Esophagus muscularis mucosa (tissue), 3 donors: Measurements from ENCODE around the gene DDX49.

Experiments
- CTCF ChIP-seq, 3 experiments: fragments of 200-600 bp in 2 of 3; fragments of 450-650 bp in 1 of 3; sonication (generic) in 2 of 3; IDR thresholded peaks; one replicate each; pipeline ENCODE4 v1.5.1; 2017 to 2019; ENCODE audit warnings: antibody characterized with exemption in 3 of 3, mild to moderate bottlenecking in 2 of 3, moderate library complexity in 1 of 3
- POLR2A ChIP-seq: fragments of 450-650 bp; IDR thresholded peaks from one replicate; pipeline ENCODE4 v1.6.1; 2017; ENCODE audit warnings: antibody characterized with exemption, moderate library complexity, mild to moderate bottlenecking, low read depth

GRCh38 chr19:18945297-18945696 is 25.8 kb downstream of the DDX49 start:
- no peak for TF ChIP-seq CTCF (IDR thresholded peaks at IDR 0.05)
- no peak for TF ChIP-seq POLR2A
